ENCODE measurements around the gene TYW1B. TPM values are rescaled to one million over a fixed set of nuclear protein-coding genes. Genes with fewer than 3 reads are reported as not detected.
"Not testable (repeated sequence)": the region's sequence is repeated elsewhere in the genome, so short reads cannot be mapped to it uniquely, and the experiment has no call there.

The TYW1B gene
- polyA plus RNA-seq, 2 donors = 0.89 to 1.9 TPM

- H3K4me3 ChIP-seq (ENCODE audit: low read depth in 1 of 2, low read length in 2 of 2) = no peak overlapping the region
- WGBS, 2 donors = 96 to 98% methylated on average over 8 of the region's 8 CpGs
- H3K4me1 ChIP-seq (ENCODE audit: control insufficient read depth in 2 of 2, insufficient read depth in 2 of 2, low read length in 1 of 2) = no peaks in the 10 kb centered on the region
- no peaks in the 10 kb centered on the region for H3K36me3 ChIP-seq (ENCODE audit: control insufficient read depth in 2 of 2, insufficient read depth in 2 of 2, low read length in 1 of 2)
- H3K9me3 ChIP-seq (ENCODE audit: control insufficient read depth in 2 of 2, insufficient read depth in 1 of 2, low read depth in 1 of 2, low read length in 1 of 2) = peaks cover 0 to 2% of the 10 kb centered on the region in 2 donors
- H3K27ac ChIP-seq (ENCODE audit: low read depth in 2 of 2, low read length in 1 of 2) = no peak overlapping the region
- H3K27me3 ChIP-seq (ENCODE audit: control insufficient read depth in 1 of 2, insufficient read depth in 2 of 2, low read length in 2 of 2) = no peaks in the 10 kb centered on the region
Measured at GRCh38 chr7:72622532-72622931, 205.5 kb downstream of the TYW1B start.

- not testable (repeated sequence) for H3K9me3 ChIP-seq (ENCODE audit: control insufficient read depth in 2 of 2, insufficient read depth in 1 of 2, low read depth in 1 of 2, low read length in 1 of 2)
- WGBS, 2 donors = 63 to 65% methylated on average over 3 of the region's 3 CpGs
Measured at GRCh38 chr7:72621761-72622187, 206.2 kb downstream of the TYW1B start.

DNA sequence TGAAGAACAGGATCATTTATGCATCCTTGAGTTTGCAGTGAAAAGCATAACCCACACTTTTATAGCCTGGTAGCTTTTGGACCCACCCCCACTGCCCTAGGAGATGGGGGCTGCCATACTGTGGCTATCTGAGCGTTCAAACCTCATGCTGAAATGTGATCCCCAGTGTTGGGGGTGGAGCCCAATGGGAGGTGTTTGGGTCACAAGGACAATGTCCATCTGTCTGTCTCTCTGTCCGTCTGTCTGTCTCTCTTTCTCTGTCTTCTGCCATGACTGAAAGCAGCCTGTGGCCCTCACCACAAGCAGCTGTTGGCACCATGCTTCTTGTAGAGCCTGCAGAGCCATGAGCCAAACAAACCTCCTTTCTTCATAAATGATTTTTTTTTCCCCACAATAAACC, 207.1 kb downstream of the TYW1B start:
- H3K4me1 ChIP-seq (ENCODE audit: control insufficient read depth in 2 of 2, insufficient read depth in 2 of 2, low read length in 1 of 2); H3K4me3 ChIP-seq (ENCODE audit: low read depth in 1 of 2, low read length in 2 of 2); H3K27ac ChIP-seq (ENCODE audit: low read depth in 2 of 2, low read length in 1 of 2); H3K9me3 ChIP-seq (ENCODE audit: control insufficient read depth in 2 of 2, insufficient read depth in 1 of 2, low read depth in 1 of 2, low read length in 1 of 2); H3K27me3 ChIP-seq (ENCODE audit: control insufficient read depth in 1 of 2, insufficient read depth in 2 of 2, low read length in 2 of 2); H3K36me3 ChIP-seq (ENCODE audit: control insufficient read depth in 2 of 2, insufficient read depth in 2 of 2, low read length in 1 of 2): not testable (repeated sequence)
- WGBS, 2 donors = 77 to 95% methylated on average over 2 of the region's 2 CpGs

More at GRCh38 chr7:72621761-72622187, 206.2 kb downstream of the TYW1B start:
- H3K4me1 ChIP-seq (ENCODE audit: control insufficient read depth in 2 of 2, insufficient read depth in 2 of 2, low read length in 1 of 2); H3K36me3 ChIP-seq (ENCODE audit: control insufficient read depth in 2 of 2, insufficient read depth in 2 of 2, low read length in 1 of 2); H3K27ac ChIP-seq (ENCODE audit: low read depth in 2 of 2, low read length in 1 of 2); H3K27me3 ChIP-seq (ENCODE audit: control insufficient read depth in 1 of 2, insufficient read depth in 2 of 2, low read length in 2 of 2); H3K4me3 ChIP-seq (ENCODE audit: low read depth in 1 of 2, low read length in 2 of 2): not testable (repeated sequence)

GRCh38 chr7:72618435-72619180, 209.4 kb downstream of the TYW1B start:
- not testable (repeated sequence) for H3K27me3 ChIP-seq (ENCODE audit: control insufficient read depth in 1 of 2, insufficient read depth in 2 of 2, low read length in 2 of 2); H3K4me1 ChIP-seq (ENCODE audit: control insufficient read depth in 2 of 2, insufficient read depth in 2 of 2, low read length in 1 of 2); H3K27ac ChIP-seq (ENCODE audit: low read depth in 2 of 2, low read length in 1 of 2); H3K9me3 ChIP-seq (ENCODE audit: control insufficient read depth in 2 of 2, insufficient read depth in 1 of 2, low read depth in 1 of 2, low read length in 1 of 2); H3K4me3 ChIP-seq (ENCODE audit: low read depth in 1 of 2, low read length in 2 of 2); H3K36me3 ChIP-seq (ENCODE audit: control insufficient read depth in 2 of 2, insufficient read depth in 2 of 2, low read length in 1 of 2)
- 74 to 76% methylated on average over 11 of the region's 11 CpGs for WGBS, 2 donors

GRCh38 chr7:72609761-72610160, 218.2 kb downstream of the TYW1B start:
- H3K27me3 ChIP-seq (ENCODE audit: control insufficient read depth in 1 of 2, insufficient read depth in 2 of 2, low read length in 2 of 2); H3K9me3 ChIP-seq (ENCODE audit: control insufficient read depth in 2 of 2, insufficient read depth in 1 of 2, low read depth in 1 of 2, low read length in 1 of 2); H3K4me1 ChIP-seq (ENCODE audit: control insufficient read depth in 2 of 2, insufficient read depth in 2 of 2, low read length in 1 of 2); H3K27ac ChIP-seq (ENCODE audit: low read depth in 2 of 2, low read length in 1 of 2); H3K36me3 ChIP-seq (ENCODE audit: control insufficient read depth in 2 of 2, insufficient read depth in 2 of 2, low read length in 1 of 2); H3K4me3 ChIP-seq (ENCODE audit: low read depth in 1 of 2, low read length in 2 of 2): not testable (repeated sequence)
- WGBS, 2 donors = 90 to 95% methylated on average over 5 of the region's 5 CpGs

- not testable (repeated sequence) for H3K4me1 ChIP-seq (ENCODE audit: control insufficient read depth in 2 of 2, insufficient read depth in 2 of 2, low read length in 1 of 2); H3K36me3 ChIP-seq (ENCODE audit: control insufficient read depth in 2 of 2, insufficient read depth in 2 of 2, low read length in 1 of 2); H3K27me3 ChIP-seq (ENCODE audit: control insufficient read depth in 1 of 2, insufficient read depth in 2 of 2, low read length in 2 of 2); H3K4me3 ChIP-seq (ENCODE audit: low read depth in 1 of 2, low read length in 2 of 2); H3K27ac ChIP-seq (ENCODE audit: low read depth in 2 of 2, low read length in 1 of 2); H3K9me3 ChIP-seq (ENCODE audit: control insufficient read depth in 2 of 2, insufficient read depth in 1 of 2, low read depth in 1 of 2, low read length in 1 of 2)
Measured at GRCh38 chr7:72607988-72608387, 220.0 kb downstream of the TYW1B start.

DNA sequence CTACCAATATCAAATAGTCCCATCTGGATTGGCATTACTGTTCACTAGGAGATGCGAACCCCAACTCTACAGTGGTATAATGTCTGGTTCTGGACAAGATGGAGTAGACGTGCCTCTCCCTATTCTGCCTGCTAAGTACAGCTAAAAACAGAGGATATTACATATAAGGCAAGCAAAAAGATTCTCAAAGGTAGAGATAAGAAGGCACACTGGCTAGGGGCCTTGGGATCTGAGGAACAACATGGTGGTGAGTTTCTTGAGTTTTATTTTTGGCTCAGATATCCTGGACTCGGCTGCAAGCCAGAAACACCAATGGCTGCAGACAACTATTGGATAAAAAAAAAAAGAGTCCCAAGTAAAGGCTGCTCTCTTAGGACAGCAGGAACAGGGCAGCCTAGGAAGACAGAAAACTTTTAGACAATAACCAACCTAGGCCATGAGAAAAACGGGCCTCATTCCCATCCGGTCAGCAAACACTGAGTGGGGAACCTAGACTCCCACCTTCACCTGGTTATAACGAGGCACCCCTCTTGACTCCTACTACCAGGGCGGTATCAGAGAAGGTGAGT, 222.1 kb downstream of the TYW1B start:
- H3K9me3 ChIP-seq (ENCODE audit: control insufficient read depth in 2 of 2, insufficient read depth in 1 of 2, low read depth in 1 of 2, low read length in 1 of 2); H3K27me3 ChIP-seq (ENCODE audit: control insufficient read depth in 1 of 2, insufficient read depth in 2 of 2, low read length in 2 of 2); H3K4me1 ChIP-seq (ENCODE audit: control insufficient read depth in 2 of 2, insufficient read depth in 2 of 2, low read length in 1 of 2); H3K27ac ChIP-seq (ENCODE audit: low read depth in 2 of 2, low read length in 1 of 2); H3K4me3 ChIP-seq (ENCODE audit: low read depth in 1 of 2, low read length in 2 of 2); H3K36me3 ChIP-seq (ENCODE audit: control insufficient read depth in 2 of 2, insufficient read depth in 2 of 2, low read length in 1 of 2): not testable (repeated sequence)
- WGBS, 2 donors = 97 to 98% methylated on average over 5 to 7 of the region's 7 CpGs

DNA sequence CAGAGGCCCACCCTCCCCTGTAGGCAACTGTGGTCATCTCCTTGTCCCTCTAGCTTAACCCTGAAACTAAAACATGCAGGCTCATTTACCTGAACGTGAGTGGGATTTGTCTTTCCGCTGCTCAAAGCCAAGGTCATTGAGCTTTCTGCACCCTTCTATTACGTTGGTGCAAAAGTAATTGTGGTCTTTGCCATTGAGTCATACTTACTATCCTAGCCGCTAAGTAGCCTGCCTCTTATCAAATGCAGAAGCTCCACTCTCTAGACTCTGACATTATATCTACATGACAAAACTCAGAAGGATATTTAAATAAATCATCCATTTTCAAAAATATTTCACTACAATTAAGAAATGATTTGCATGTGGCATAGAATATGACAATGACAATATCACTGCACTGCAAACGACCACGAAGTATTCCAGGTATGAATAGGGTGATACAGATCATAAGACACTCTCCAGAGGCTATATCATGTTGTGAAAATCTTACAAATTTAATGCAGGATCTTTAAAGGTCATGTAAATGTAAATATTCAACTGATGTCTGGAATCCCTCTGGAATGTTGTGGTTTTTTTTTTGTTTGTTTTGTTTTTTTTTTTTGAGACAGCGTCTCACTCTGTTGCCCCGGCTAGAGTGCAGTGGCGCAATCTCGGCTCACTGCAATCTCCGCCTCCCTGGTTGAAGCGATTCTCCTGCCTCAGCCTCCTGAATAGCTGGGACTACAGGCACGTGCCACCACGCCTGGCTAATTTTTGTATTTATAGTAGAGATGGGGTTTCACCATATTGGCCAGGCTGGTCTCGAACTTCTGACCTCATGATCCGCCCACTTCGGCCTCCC, 223.0 kb downstream of the TYW1B start:
- WGBS, 2 donors = 92% methylated on average over 17 of the region's 17 CpGs
- H3K4me1 ChIP-seq (ENCODE audit: control insufficient read depth in 2 of 2, insufficient read depth in 2 of 2, low read length in 1 of 2) = not testable (repeated sequence)

DNA sequence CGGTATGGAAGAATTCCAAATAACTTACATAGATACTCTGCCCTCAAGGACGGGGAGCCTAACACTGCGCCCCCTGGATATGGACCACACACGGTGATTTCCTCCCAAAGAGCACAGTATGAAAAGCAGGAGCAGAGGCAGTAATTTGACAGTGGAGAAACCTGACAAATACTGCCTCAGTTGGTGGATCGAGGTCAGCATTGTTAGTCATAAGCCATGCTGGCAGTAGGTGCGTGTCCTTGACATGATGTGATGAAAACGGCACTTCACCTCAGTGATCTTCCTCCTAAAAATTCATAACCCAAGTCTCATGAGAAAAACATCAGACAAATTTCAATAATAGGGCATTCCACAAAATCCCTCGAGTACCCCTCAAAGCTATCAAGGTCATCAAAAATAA, 224.5 kb downstream of the TYW1B start:
- 95 to 97% methylated on average over 8 of the region's 8 CpGs for WGBS, 2 donors
- not testable (repeated sequence) for H3K27me3 ChIP-seq (ENCODE audit: control insufficient read depth in 1 of 2, insufficient read depth in 2 of 2, low read length in 2 of 2); H3K36me3 ChIP-seq (ENCODE audit: control insufficient read depth in 2 of 2, insufficient read depth in 2 of 2, low read length in 1 of 2); H3K9me3 ChIP-seq (ENCODE audit: control insufficient read depth in 2 of 2, insufficient read depth in 1 of 2, low read depth in 1 of 2, low read length in 1 of 2); H3K4me1 ChIP-seq (ENCODE audit: control insufficient read depth in 2 of 2, insufficient read depth in 2 of 2, low read length in 1 of 2); H3K27ac ChIP-seq (ENCODE audit: low read depth in 2 of 2, low read length in 1 of 2); H3K4me3 ChIP-seq (ENCODE audit: low read depth in 1 of 2, low read length in 2 of 2)

More for the DNA sequence above, 223.0 kb downstream of the TYW1B start:
- H3K36me3 ChIP-seq (ENCODE audit: control insufficient read depth in 2 of 2, insufficient read depth in 2 of 2, low read length in 1 of 2); H3K9me3 ChIP-seq (ENCODE audit: control insufficient read depth in 2 of 2, insufficient read depth in 1 of 2, low read depth in 1 of 2, low read length in 1 of 2); H3K27me3 ChIP-seq (ENCODE audit: control insufficient read depth in 1 of 2, insufficient read depth in 2 of 2, low read length in 2 of 2); H3K4me3 ChIP-seq (ENCODE audit: low read depth in 1 of 2, low read length in 2 of 2); H3K27ac ChIP-seq (ENCODE audit: low read depth in 2 of 2, low read length in 1 of 2): not testable (repeated sequence)
